ENCODE results near the gene HSPA9. TPM values are rescaled to one million over a fixed set of nuclear protein-coding genes. Genes with fewer than 3 reads are reported as not detected.
A peak's percentile ranks its signal among the peaks of the same experiment; 100 is the strongest.

HSPA9 gene
- total and polyA plus RNA-seq, 9 of the 15 experiments (the other 6 are each of a cell fraction or from before 2014, with no cell fraction given): 195 to 583 (median 514) TPM

DNA sequence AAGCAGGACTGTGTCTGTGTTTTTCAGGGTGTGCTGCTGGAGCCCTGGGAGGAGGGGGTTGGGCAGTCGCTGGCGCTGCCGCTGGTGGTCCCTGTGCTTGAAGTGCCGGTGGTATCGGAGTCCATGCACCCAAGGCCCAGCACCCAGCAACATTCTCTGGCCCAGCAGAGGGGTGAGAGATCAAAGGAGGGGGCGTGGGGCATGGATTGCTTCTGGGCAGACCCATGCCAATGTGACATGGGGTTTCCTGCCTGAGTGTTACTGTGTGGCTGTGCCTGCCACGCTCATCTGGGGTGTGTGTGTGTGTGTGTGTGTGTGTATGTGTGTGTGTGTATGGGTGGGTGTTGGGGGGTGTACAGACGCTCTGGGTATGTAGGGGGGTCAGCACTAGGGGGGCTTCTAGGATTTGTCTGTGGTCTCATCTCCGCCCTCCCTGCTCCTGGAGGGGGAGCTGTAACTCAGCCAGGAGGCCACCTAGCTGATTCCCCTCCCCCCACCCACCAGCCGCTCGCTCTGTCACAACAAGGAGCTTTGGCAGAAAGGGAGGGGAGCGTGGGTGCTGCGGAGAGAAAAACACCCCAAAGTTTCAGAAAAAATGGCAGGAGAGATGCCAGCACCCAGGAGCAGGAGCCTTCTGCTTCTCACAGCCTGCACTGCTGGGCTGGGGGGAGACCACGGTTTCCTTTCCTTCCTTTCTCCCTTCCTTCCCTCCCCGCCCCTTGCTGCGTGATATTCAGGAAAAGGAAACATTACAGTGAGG, 35.9 kb upstream of the HSPA9 start:
- Histone ChIP-seq H2AFZ (ENCODE audit: low read depth, low read length) (peak overlapping the region; percentile 87), H3K9me1 (ENCODE audit: control insufficient read depth, insufficient read depth, low read length) (no peaks in the 10 kb centered on the region), H3K9me3 (replicated peaks; ENCODE audit: control insufficient read depth, insufficient read depth, low read depth, low read length) (no peaks in the 10 kb centered on the region), H3K79me2 (ENCODE audit: control insufficient read depth, insufficient read depth, low read length) (no peaks in the 10 kb centered on the region), H3K27ac (ENCODE audit: extremely low read depth, low read depth, low read length) (no peak overlapping the region; the same call in 2 of the 3 replicates), H3K9ac (ENCODE audit: insufficient read depth in 1 of 2, low read depth in 2 of 2, low read length in 2 of 2) (peak overlapping the region in 1 of 2 experiments; percentile 40; a peak in 2 of 4 replicates), H3K27me3 (ENCODE audit: control insufficient read depth in 2 of 2, insufficient read depth in 2 of 2, low read length in 2 of 2) (peaks cover 2 to 6% of the 10 kb centered on the region in 2 experiments; a peak in 3 of 5 replicates), H3K36me3 (ENCODE audit: control insufficient read depth, insufficient read depth, low read length) (no peaks in the 10 kb centered on the region), H3K4me1 (replicated peaks in 1 of 2; ENCODE audit: control insufficient read depth in 2 of 2, insufficient read depth in 2 of 2, low read length in 2 of 2) (peaks cover 10 to 11% of the 10 kb centered on the region in 2 experiments; a peak in 4 of 5 replicates), H3K4me2 (ENCODE audit: insufficient read depth, low read length) (peak overlapping the region; percentile 70), H3K4me3 (peak overlapping the region; percentile 30), H4K20me1 (replicated peaks; ENCODE audit: control insufficient read depth, insufficient read depth, low read length) (no peaks in the 10 kb centered on the region)
- FAIRE-seq (peak; percentile 35), ATAC-seq (peak; percentile 77), DNase-seq (ENCODE audit: extremely low read depth in 1 of 4, low spot score in 3 of 4) (peak; percentile 52 to 65 (median 58))
- intact Hi-C loops (cut with micrococcal nuclease): no loop called here
- BruUV-seq (replicated peaks): no TSS peak
- in situ Hi-C loops (cut with MboI): no loop called here
- 22% methylated on average over 13 of the region's 16 CpGs for whole genome bisulfite sequencing (ENCODE audit: insufficient coverage, low coverage, missing lambda C conversion rate)
- POLR2A ChIA-PET: interaction anchor here (0.6 to 1.0 kb wide), 3 partner anchors 10 to 132 kb away, joined by 3 to 4 read pairs (median 4); no protein-coding TSS in a partner anchor
- CTCF ChIA-PET (ENCODE audit: low intra/inter-chr PET ratio): no interaction called here
- TF ChIP-seq AFF1 (IDR thresholded peaks at IDR 0.05; ENCODE audit: low read depth in 1 of 2, partially characterized antibody in 2 of 2): no peak
- TF ChIP-seq GATAD2B (IDR thresholded peaks at IDR 0.05; ENCODE audit: borderline replicate concordance): peak; percentile 44; the same call in 1 of the 2 replicates
- TF ChIP-seq YBX1 (IDR thresholded peaks at IDR 0.05): no peak
- no peak for TF ChIP-seq SMAD3 (CRISPR knock-in tag; conservative IDR thresholded peaks at IDR 0.05)
- TF ChIP-seq ATF1 (CRISPR knock-in tag; IDR thresholded peaks at IDR 0.05): no peak
- TF ChIP-seq ATF1 (tag; IDR thresholded peaks at IDR 0.05): 0 out of 2 replicates have a peak, but pooled peaks have one; percentile 17
- no peak for TF ChIP-seq RCOR1 (IDR thresholded peaks at IDR 0.05; ENCODE audit: borderline replicate concordance in 1 of 2, low read depth in 2 of 2, low read length in 2 of 2)
- TF ChIP-seq ZBTB7A (IDR thresholded peaks at IDR 0.05; ENCODE audit: borderline replicate concordance, control insufficient read depth, low read depth, low read length): peak; percentile 76; the same call in 1 of the 2 replicates
- TF ChIP-seq ZKSCAN1 (IDR thresholded peaks at IDR 0.05; ENCODE audit: low read depth, low read length): no peak
- TF ChIP-seq VEZF1 (CRISPR knock-in tag; IDR thresholded peaks at IDR 0.05): peak; percentile 66; the same call in 1 of the 2 replicates
- no peak for TF ChIP-seq CC2D1A (IDR thresholded peaks at IDR 0.05)
- 0 out of 2 replicates have a peak, but pooled peaks have one; percentile 35 for TF ChIP-seq LEF1 (IDR thresholded peaks at IDR 0.05)
- TF ChIP-seq, protein P1, sequence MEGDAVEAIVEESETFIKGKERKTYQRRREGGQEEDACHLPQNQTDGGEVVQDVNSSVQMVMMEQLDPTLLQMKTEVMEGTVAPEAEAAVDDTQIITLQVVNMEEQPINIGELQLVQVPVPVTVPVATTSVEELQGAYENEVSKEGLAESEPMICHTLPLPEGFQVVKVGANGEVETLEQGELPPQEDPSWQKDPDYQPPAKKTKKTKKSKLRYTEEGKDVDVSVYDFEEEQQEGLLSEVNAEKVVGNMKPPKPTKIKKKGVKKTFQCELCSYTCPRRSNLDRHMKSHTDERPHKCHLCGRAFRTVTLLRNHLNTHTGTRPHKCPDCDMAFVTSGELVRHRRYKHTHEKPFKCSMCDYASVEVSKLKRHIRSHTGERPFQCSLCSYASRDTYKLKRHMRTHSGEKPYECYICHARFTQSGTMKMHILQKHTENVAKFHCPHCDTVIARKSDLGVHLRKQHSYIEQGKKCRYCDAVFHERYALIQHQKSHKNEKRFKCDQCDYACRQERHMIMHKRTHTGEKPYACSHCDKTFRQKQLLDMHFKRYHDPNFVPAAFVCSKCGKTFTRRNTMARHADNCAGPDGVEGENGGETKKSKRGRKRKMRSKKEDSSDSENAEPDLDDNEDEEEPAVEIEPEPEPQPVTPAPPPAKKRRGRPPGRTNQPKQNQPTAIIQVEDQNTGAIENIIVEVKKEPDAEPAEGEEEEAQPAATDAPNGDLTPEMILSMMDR (IDR thresholded peaks at IDR 0.05 in 2 of 3, conservative IDR thresholded peaks at IDR 0.05 in 1 of 3; ENCODE audit: insufficient read depth in 2 of 3, low read depth in 1 of 3, low read length in 3 of 3): peak; percentile 26 to 41 (median 40); a peak in 4 of 6 replicates

Data from K562 (cell line).